GM23338 (cell line): Measurements from ENCODE around the gene SLC37A2.

Experiments used
- CREB1 ChIP-seq: fragments of 250-450 bp; sonication (Bioruptor Pico); IDR thresholded peaks from 2 replicates; pipeline ENCODE4 v1.5.0; 2020; ENCODE audit warnings: low read depth, mild to moderate bottlenecking, moderate library complexity
- CTCF ChIP-seq, 2 experiments: fragments of 200-600 bp in 1 of 2; sonication (generic) in 1 of 2; conservative IDR thresholded peaks; 2 replicates each; pipeline versions ENCODE4 v1.5.1 to v1.6.1; 2016 to 2017; ENCODE audit warnings: antibody characterized with exemption in 2 of 2, low read depth in 2 of 2, mild to moderate bottlenecking in 2 of 2, moderate library complexity in 1 of 2
- EZH2 ChIP-seq: fragments of 200-600 bp; sonication (generic); IDR thresholded peaks from one replicate; pipeline ENCODE4 v1.8.0; 2017; ENCODE audit warnings: antibody characterized with exemption, mild to moderate bottlenecking, low read depth; ENCODE audit not compliant: unreplicated experiment
- EZH2phosphoT487 ChIP-seq: fragments of 200-600 bp; sonication (generic); IDR thresholded peaks from one replicate; pipeline ENCODE4 v1.8.1; 2018; ENCODE audit warnings: antibody characterized with exemption; ENCODE audit not compliant: unreplicated experiment
- JUNB ChIP-seq: IDR thresholded peaks from one replicate; pipeline ENCODE4 v1.6.1; 2016; ENCODE audit warnings: antibody characterized with exemption; ENCODE audit not compliant: unreplicated experiment
- NANOG ChIP-seq: IDR thresholded peaks from 2 replicates; pipeline ENCODE4 v1.6.1; 2016; ENCODE audit warnings: antibody characterized with exemption, borderline replicate concordance
- POLR2AphosphoS5 ChIP-seq: IDR thresholded peaks from 2 replicates; pipeline ENCODE4 v1.6.1; 2016; ENCODE audit warnings: antibody characterized with exemption, low read depth
- REST ChIP-seq: IDR thresholded peaks from one replicate; pipeline ENCODE4 v1.6.1; 2018; ENCODE audit warnings: antibody characterized with exemption; ENCODE audit not compliant: unreplicated experiment
- STAT1 ChIP-seq: IDR thresholded peaks from one replicate; pipeline ENCODE4 v1.6.1; 2016; ENCODE audit warnings: antibody characterized with exemption; ENCODE audit not compliant: unreplicated experiment
- ZNF114 ChIP-seq: fragments of 250-450 bp; sonication (Bioruptor Pico); IDR thresholded peaks from 2 replicates; pipeline ENCODE4 v1.5.0; 2020; ENCODE audit warnings: mild to moderate bottlenecking, moderate library complexity
- ZNF331 ChIP-seq: fragments of 250-450 bp; sonication (Bioruptor Pico); IDR thresholded peaks from 2 replicates; pipeline ENCODE4 v1.5.0; 2020; ENCODE audit warnings: low read depth, mild to moderate bottlenecking, moderate library complexity

- TF ChIP-seq JUNB (no peak), CTCF (conservative IDR thresholded peaks at IDR 0.05; ENCODE audit: low read depth in 2 of 2) (peak in 1 of 2 experiments; percentile 28; a peak in 2 of 4 replicates), EZH2phosphoT487 (no peak), POLR2AphosphoS5 (no peak), EZH2 (peak; percentile 18), STAT1 (no peak), REST (no peak), ZNF114 (CRISPR knock-in tag) (no peak), CREB1 (no peak), NANOG (no peak), ZNF331 (CRISPR knock-in tag) (no peak)
Measured at GRCh38 chr11:125062931-125063428, at the start of gene SLC37A2.
